ENCODE results near the gene GALNT14. TPM values are rescaled to one million over a fixed set of nuclear protein-coding genes. Genes with fewer than 3 reads are reported as not detected.

Gene GALNT14
- total RNA-seq, 4 donors from 2014 or later, result 3.2 to 6.6 (median 4.7) TPM

- no peak overlapping the region for H3K4me3 ChIP-seq
- H3K27ac ChIP-seq, result no peak overlapping the region
- no peaks in the 10 kb centered on the region for H3K4me1 ChIP-seq
- no peak for TF ChIP-seq CTCF (IDR thresholded peaks at IDR 0.05)
- no peak for TF ChIP-seq POLR2A (IDR thresholded peaks at IDR 0.05)
- 65% methylated on average over 7 of the region's 7 CpGs for WGBS
- H3K27me3 ChIP-seq, result no peaks in the 10 kb centered on the region
- H3K9me3 ChIP-seq, result no peaks in the 10 kb centered on the region
- DNase-seq (ENCODE audit: low spot score in 2 of 2), result no peak
- H3K36me3 ChIP-seq, result no peaks in the 10 kb centered on the region
Measured at GRCh38 chr2:30934066-30934465, 204.2 kb downstream of the GALNT14 start.

- Histone ChIP-seq H3K4me1 (no peaks in the 10 kb centered on the region), H3K27me3 (no peaks in the 10 kb centered on the region), H3K4me3 (no peak overlapping the region), H3K9me3 (no peaks in the 10 kb centered on the region), H3K36me3 (no peaks in the 10 kb centered on the region), H3K27ac (no peak overlapping the region)
- no peak for DNase-seq (ENCODE audit: low spot score in 2 of 2)
- 76% methylated on average over 5 of the region's 5 CpGs for WGBS
- TF ChIP-seq POLR2A (IDR thresholded peaks at IDR 0.05) (no peak), CTCF (IDR thresholded peaks at IDR 0.05) (no peak), POLR2AphosphoS5 (IDR thresholded peaks at IDR 0.05) (no peak)
Measured at GRCh38 chr2:30933496-30933895, 204.7 kb downstream of the GALNT14 start.

- Histone ChIP-seq H3K4me1 (no peaks in the 10 kb centered on the region), H3K36me3 (no peaks in the 10 kb centered on the region), H3K4me3 (no peak overlapping the region), H3K27ac (no peak overlapping the region), H3K9me3 (no peaks in the 10 kb centered on the region), H3K27me3 (no peaks in the 10 kb centered on the region)
- 74% methylated on average over 3 of the region's 3 CpGs for WGBS
- TF ChIP-seq EP300 (IDR thresholded peaks at IDR 0.05) (no peak), CTCF (IDR thresholded peaks at IDR 0.05) (no peak), POLR2A (IDR thresholded peaks at IDR 0.05) (no peak), POLR2AphosphoS5 (IDR thresholded peaks at IDR 0.05) (no peak)
- DNase-seq (ENCODE audit: low spot score in 2 of 2), result no peak
Measured at GRCh38 chr2:30932870-30933269, 205.4 kb downstream of the GALNT14 start.

- no peak for DNase-seq (ENCODE audit: low spot score in 2 of 2)
- Histone ChIP-seq H3K9me3 (no peaks in the 10 kb centered on the region), H3K27me3 (no peaks in the 10 kb centered on the region), H3K36me3 (no peaks in the 10 kb centered on the region), H3K4me1 (no peaks in the 10 kb centered on the region), H3K4me3 (no peak overlapping the region), H3K27ac (no peak overlapping the region)
- 94% methylated on average over 10 of the region's 19 CpGs for WGBS
- no peak for TF ChIP-seq POLR2AphosphoS5 (IDR thresholded peaks at IDR 0.05)
- no peak for TF ChIP-seq EP300 (IDR thresholded peaks at IDR 0.05)
Measured at GRCh38 chr2:30931841-30932407, 206.3 kb downstream of the GALNT14 start.

- no peak for TF ChIP-seq POLR2A (IDR thresholded peaks at IDR 0.05)
- TF ChIP-seq EP300 (IDR thresholded peaks at IDR 0.05), result no peak
- no peak for TF ChIP-seq CTCF (IDR thresholded peaks at IDR 0.05)
- no peak for TF ChIP-seq POLR2AphosphoS5 (IDR thresholded peaks at IDR 0.05)
- no peak overlapping the region for H3K4me3 ChIP-seq
- no peak for DNase-seq (ENCODE audit: low spot score in 2 of 2)
- 90% methylated on average over 3 of the region's 3 CpGs for WGBS
- H3K27me3 ChIP-seq, result no peaks in the 10 kb centered on the region
- H3K36me3 ChIP-seq, result no peaks in the 10 kb centered on the region
- H3K9me3 ChIP-seq, result no peaks in the 10 kb centered on the region
- no peak overlapping the region for H3K27ac ChIP-seq
- no peaks in the 10 kb centered on the region for H3K4me1 ChIP-seq
Measured at GRCh38 chr2:30930716-30931115, 207.5 kb downstream of the GALNT14 start.

- H3K27me3 ChIP-seq, result no peaks in the 10 kb centered on the region
- DNase-seq (ENCODE audit: low spot score in 2 of 2), result no peak
- 81% methylated on average over 7 of the region's 7 CpGs for WGBS
- no peak overlapping the region for H3K4me3 ChIP-seq
- no peaks in the 10 kb centered on the region for H3K36me3 ChIP-seq
- no peaks in the 10 kb centered on the region for H3K4me1 ChIP-seq
- TF ChIP-seq POLR2A (IDR thresholded peaks at IDR 0.05), result no peak
- TF ChIP-seq EP300 (IDR thresholded peaks at IDR 0.05), result no peak
- no peak overlapping the region for H3K27ac ChIP-seq
- no peaks in the 10 kb centered on the region for H3K9me3 ChIP-seq
Measured at GRCh38 chr2:30927465-30928075, 210.7 kb downstream of the GALNT14 start.

Measured in suprapubic skin (tissue), 4 donors.